Measurements from ENCODE around the gene GLOD4.

Gene GLOD4

GRCh38 chr17:728911-729310 is 53.2 kb downstream of the GLOD4 start:
- H3K4me1 ChIP-seq (ENCODE audit: insufficient read depth, low read length) = peaks cover 24% of the 10 kb centered on the region
- H3K4me3 ChIP-seq (ENCODE audit: low read depth in 1 of 2, low read length in 2 of 2) = no peak overlapping the region
- H4K20me1 ChIP-seq (ENCODE audit: insufficient read depth, low read length) = no peaks in the 10 kb centered on the region
- DNase-seq = no peak
- no peak for TF ChIP-seq EZH2 (IDR thresholded peaks at IDR 0.05; ENCODE audit: borderline replicate concordance, low read depth, low read length, severe bottlenecking)
- TF ChIP-seq, protein P1, sequence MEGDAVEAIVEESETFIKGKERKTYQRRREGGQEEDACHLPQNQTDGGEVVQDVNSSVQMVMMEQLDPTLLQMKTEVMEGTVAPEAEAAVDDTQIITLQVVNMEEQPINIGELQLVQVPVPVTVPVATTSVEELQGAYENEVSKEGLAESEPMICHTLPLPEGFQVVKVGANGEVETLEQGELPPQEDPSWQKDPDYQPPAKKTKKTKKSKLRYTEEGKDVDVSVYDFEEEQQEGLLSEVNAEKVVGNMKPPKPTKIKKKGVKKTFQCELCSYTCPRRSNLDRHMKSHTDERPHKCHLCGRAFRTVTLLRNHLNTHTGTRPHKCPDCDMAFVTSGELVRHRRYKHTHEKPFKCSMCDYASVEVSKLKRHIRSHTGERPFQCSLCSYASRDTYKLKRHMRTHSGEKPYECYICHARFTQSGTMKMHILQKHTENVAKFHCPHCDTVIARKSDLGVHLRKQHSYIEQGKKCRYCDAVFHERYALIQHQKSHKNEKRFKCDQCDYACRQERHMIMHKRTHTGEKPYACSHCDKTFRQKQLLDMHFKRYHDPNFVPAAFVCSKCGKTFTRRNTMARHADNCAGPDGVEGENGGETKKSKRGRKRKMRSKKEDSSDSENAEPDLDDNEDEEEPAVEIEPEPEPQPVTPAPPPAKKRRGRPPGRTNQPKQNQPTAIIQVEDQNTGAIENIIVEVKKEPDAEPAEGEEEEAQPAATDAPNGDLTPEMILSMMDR (IDR thresholded peaks at IDR 0.05; ENCODE audit: borderline replicate concordance, extremely low read depth, low read length, poor library complexity, severe bottlenecking) = no peak
- no peaks in the 10 kb centered on the region; the same call in 1 of the 2 replicates for H3K36me3 ChIP-seq (ENCODE audit: insufficient read depth, low read length)
- no peaks in the 10 kb centered on the region for H3K27me3 ChIP-seq (ENCODE audit: insufficient read depth, low read length, poor library complexity)
- no peak overlapping the region for H3K9ac ChIP-seq (ENCODE audit: low read depth, low read length)
- no peak for ATAC-seq (ENCODE audit: insufficient read depth, low read depth)
- H3K79me2 ChIP-seq (ENCODE audit: insufficient read depth, low read length) = peaks cover 13% of the 10 kb centered on the region
- no peak overlapping the region for H3K27ac ChIP-seq (ENCODE audit: low read length)
- H3K9me3 ChIP-seq (ENCODE audit: insufficient read depth, low read length, severe bottlenecking) = no peaks in the 10 kb centered on the region
- H3K4me2 ChIP-seq (ENCODE audit: insufficient read depth, low read length) = no peak overlapping the region
- no peak overlapping the region for H2AFZ ChIP-seq (ENCODE audit: low read depth, low read length)

GRCh38 chr17:726271-726919 is 55.7 kb downstream of the GLOD4 start:
- no peak overlapping the region for H2AFZ ChIP-seq (ENCODE audit: low read depth, low read length)
- no peak for ATAC-seq (ENCODE audit: insufficient read depth, low read depth)
- H3K4me2 ChIP-seq (ENCODE audit: insufficient read depth, low read length) = no peak overlapping the region
- no peaks in the 10 kb centered on the region for H3K9me3 ChIP-seq (ENCODE audit: insufficient read depth, low read length, severe bottlenecking)
- no peaks in the 10 kb centered on the region for H4K20me1 ChIP-seq (ENCODE audit: insufficient read depth, low read length)
- H3K9ac ChIP-seq (ENCODE audit: low read depth, low read length) = no peak overlapping the region
- no peaks in the 10 kb centered on the region for H3K79me2 ChIP-seq (ENCODE audit: insufficient read depth, low read length)
- no peak for DNase-seq
- TF ChIP-seq, protein P1 (IDR thresholded peaks at IDR 0.05; ENCODE audit: borderline replicate concordance, extremely low read depth, low read length, poor library complexity, severe bottlenecking) = no peak
- TF ChIP-seq EZH2 (IDR thresholded peaks at IDR 0.05; ENCODE audit: borderline replicate concordance, low read depth, low read length, severe bottlenecking) = no peak
- no peak overlapping the region for H3K4me3 ChIP-seq (ENCODE audit: low read depth in 1 of 2, low read length in 2 of 2)
- H3K4me1 ChIP-seq (ENCODE audit: insufficient read depth, low read length) = peaks cover 6% of the 10 kb centered on the region
- no peaks in the 10 kb centered on the region for H3K27me3 ChIP-seq (ENCODE audit: insufficient read depth, low read length, poor library complexity)
- H3K27ac ChIP-seq (ENCODE audit: low read length) = no peak overlapping the region
- H3K36me3 ChIP-seq (ENCODE audit: insufficient read depth, low read length) = no peaks in the 10 kb centered on the region

GRCh38 chr17:725746-726145 is 56.3 kb downstream of the GLOD4 start:
- H3K9me3 ChIP-seq (ENCODE audit: insufficient read depth, low read length, severe bottlenecking) = no peaks in the 10 kb centered on the region
- H4K20me1 ChIP-seq (ENCODE audit: insufficient read depth, low read length) = no peaks in the 10 kb centered on the region
- H3K4me3 ChIP-seq (ENCODE audit: low read depth in 1 of 2, low read length in 2 of 2) = no peak overlapping the region
- no peak overlapping the region for H3K9ac ChIP-seq (ENCODE audit: low read depth, low read length)
- H3K79me2 ChIP-seq (ENCODE audit: insufficient read depth, low read length) = no peaks in the 10 kb centered on the region
- H3K27ac ChIP-seq (ENCODE audit: low read length) = no peak overlapping the region
- no peak overlapping the region for H2AFZ ChIP-seq (ENCODE audit: low read depth, low read length)
- no peaks in the 10 kb centered on the region for H3K36me3 ChIP-seq (ENCODE audit: insufficient read depth, low read length)
- DNase-seq (no peak), ATAC-seq (ENCODE audit: insufficient read depth, low read depth) (no peak)
- no peaks in the 10 kb centered on the region for H3K27me3 ChIP-seq (ENCODE audit: insufficient read depth, low read length, poor library complexity)
- no peaks in the 10 kb centered on the region for H3K4me1 ChIP-seq (ENCODE audit: insufficient read depth, low read length)
- TF ChIP-seq, protein P1 (IDR thresholded peaks at IDR 0.05; ENCODE audit: borderline replicate concordance, extremely low read depth, low read length, poor library complexity, severe bottlenecking) = no peak
- no peak for TF ChIP-seq EZH2 (IDR thresholded peaks at IDR 0.05; ENCODE audit: borderline replicate concordance, low read depth, low read length, severe bottlenecking)
- H3K4me2 ChIP-seq (ENCODE audit: insufficient read depth, low read length) = no peak overlapping the region

Measured in DND-41 (cell line).